ENCODE results near the gene ANK2.

ANK2 gene

DNA sequence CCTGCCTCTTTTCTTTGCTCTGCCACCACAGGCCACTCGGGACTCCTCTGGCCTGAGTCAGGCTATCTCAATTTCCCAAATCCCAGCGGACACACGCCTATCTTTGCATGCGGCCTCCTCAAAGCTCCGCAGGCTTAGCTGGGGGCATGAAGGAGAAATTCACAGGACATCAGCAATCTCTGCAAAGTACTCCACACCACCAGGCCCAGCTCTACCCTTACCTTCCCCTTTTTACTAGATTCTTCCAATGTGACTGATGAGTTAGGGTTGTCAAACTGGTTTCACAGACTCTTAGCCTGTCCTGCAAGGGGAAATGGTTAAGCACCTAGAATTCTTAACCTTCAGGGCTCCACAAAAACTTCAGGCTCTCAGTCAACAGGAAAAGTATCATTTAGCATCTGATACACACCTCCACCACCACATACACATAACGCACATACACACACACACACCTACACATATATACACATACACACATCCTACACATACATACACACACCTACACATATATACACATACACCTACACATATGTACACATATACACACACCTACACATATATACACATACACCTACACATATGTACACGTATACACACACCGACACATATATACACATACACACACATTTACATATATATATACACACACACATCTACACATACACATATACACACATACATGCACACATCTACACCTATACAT is 349.1 kb downstream of the ANK2 start:
- DNase-seq (ENCODE audit: low spot score), result no peak

DNA sequence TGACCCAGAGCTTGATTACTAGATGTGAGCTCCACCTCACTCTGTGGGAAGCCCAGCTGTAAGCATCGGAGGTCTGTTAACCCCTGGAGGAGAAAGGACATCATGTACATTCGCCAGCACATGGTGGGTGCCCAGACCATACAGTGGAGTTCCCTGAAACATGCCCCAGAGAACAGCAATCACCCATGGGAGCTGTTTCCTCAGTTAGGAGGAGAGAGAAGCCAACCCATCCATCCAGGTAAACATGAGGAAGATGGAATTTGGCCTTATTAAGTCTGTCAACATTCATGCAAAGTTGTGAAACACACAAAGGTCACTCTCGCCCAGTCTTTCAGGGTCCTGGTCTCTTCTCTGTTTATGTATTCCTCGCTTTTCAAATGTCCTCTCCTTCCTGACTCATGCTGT is 354.7 kb downstream of the ANK2 start:
- DNase-seq (ENCODE audit: low spot score), result no peak

DNA sequence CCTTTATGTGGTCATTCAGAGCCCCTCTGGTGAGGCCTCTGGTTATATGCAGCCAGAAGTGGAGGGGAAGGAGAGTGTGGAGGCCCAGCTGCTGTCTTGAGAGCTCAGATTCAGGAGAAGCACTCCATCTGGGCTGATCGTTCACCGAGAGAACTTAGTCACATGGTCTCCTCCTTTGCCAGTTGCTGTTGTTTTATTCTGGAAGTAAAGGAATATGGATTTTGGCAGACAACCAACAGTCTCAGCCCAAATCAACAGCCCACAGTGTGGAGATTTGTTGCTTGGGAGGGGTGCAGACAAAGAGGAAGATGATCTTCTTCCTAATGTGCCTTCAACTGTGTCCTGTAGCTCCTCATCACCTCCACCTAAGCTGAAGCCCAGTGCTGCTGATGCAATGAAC is 355.4 kb downstream of the ANK2 start:
- DNase-seq (ENCODE audit: low spot score), result no peak

DNA sequence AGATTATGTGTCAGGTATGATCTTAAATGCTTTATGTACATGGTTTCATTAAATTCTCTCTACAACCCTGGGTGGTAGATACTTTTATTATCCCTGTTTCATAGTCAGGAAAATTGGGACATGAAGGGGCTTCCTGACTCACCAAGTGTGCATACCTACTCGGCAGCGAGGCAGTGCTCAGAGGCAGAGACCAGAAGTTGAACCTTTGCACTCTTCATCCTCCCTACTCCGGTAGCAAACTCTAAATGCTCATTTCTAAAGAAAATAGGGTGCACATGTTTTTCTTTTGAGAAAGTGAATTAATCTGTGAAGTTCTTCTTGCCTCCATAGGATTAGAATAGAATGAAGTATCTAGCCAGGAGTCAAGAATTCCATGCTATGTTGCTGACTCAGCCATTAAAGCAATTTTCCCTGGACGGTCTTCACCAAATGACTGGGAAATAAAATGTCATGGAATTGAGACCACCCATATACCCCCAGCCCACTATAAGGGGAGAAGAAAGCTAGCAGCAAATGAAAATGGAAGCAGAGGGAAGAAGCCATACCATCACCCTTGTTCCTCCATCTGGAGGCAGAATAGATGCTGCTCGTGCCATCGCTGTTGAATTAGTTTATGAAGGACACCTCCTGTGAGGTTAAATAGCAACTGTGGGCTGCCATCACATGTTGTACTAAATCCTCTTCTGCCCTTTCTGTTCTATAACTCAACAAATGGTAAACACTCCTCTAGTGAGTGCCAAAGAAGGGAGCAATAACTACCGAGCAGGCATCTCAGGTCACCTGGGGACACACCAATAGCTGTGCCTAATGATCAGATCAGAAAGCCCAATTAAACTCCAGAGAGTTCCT is 356.6 kb downstream of the ANK2 start:
- DNase-seq (ENCODE audit: low spot score), result no peak

DNA sequence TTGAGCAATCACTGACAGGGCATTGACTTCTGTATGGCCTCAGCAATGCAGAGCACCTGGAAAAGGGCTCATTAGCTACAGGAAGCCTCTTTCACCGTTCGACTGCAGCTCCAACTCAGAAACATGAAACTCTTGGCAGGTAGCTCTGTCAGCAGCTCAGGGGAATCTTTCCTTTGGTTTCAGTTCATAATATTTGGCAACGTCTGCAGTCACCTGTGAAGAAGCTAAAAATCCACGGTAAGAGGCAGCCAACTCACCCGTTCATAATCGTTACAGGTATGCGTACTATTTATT is 357.2 kb downstream of the ANK2 start:
- DNase-seq (ENCODE audit: low spot score), result no peak

DNA sequence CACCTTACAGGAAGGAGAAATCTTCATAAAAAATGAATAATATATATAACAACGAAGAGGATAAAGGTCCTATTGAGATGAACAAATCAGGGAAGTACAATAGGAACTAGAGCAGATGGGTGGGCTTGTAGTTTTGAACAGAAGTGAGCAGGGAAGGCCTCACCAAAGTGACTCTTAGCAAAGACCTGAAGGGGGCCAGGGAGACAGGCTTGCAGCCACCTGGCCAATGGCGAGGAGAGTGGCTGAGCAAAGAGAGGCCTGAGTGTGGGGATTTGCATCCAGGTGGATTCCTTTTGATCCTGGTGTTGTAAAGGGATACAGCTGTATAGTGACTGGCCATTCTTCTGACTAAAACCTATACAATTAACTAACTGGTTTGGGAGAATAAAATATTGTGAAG is 358.0 kb downstream of the ANK2 start:
- DNase-seq (ENCODE audit: low spot score), result no peak

DNA sequence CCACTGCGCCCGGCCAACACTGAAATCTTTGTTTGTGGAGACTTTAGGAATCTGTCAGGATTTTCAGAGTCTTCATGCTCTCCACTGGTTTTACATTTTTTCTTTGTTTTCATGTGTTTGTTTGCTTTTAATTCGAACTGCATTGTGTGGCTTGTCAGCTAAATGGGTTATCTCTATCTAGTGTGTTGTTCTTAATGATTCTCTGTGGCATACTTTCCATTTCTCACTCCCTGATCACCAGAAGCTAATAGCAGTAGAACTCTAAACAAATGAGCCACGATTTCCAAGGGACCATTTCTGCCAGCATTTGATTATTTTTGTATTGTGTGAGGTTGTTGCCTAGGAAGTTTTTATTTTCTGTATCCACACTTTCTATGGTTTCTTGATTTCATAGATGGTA is 359.7 kb downstream of the ANK2 start:
- no peak for DNase-seq (ENCODE audit: low spot score)

DNA sequence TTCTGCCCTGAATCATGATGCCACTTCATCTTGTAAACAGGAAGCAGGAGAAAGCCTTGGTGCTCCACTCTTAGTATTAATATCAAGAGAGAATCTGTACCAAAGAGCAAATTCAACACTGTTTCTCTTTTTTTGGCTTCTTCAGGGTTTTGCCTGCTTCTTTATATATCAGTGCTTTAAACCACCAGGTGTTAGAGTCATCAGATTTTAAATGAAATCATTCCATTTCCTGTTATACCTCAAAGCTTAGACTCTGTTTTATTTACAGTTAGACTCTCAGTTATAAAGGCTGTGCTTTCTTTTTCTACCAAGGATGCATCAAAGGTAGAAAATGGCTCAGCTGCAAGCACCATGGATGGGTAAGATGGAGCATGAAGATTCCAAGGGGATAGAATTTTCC is 361.2 kb downstream of the ANK2 start:
- no peak for DNase-seq (ENCODE audit: low spot score)

DNA sequence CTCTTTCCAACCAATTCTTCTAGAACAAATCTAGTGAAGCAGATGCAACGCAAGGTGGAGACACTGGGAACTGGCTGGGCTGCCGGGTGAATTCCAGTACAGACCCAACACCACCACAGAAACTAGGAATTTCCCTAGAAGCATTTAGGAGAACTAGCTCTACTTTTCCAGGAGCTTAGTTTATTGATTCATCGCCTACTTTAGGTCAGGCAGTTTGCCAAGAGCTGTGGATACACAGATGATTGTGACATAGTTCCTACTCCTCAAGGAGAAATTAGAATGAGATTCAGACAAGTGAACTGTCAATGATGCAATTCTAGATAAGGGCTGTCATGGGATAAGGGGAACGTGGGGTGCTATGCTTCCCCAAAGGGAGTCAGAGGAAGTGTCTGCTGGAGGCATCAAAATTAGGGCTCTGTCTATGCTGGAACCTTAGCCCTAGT is 362.1 kb downstream of the ANK2 start:
- no peak for DNase-seq (ENCODE audit: low spot score)

DNA sequence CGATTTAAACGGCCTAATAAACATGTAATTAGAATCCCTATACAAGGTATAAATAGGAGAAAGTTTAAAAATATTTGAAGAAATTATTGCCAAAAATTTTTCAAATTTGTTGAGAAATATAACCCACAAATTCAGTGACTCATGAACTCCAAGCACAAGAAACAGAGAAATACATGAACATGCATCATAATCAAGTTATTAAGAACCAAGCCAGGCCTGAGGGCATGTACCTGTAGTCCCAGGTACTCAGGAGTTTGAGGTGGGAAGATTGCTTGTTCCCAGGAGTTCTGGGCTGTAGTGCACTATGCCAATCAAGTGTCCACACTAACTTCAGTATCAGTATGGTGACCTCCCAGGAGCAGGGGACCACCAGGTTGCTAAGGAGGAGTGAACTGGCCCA is 370.2 kb downstream of the ANK2 start:
- no peak for DNase-seq (ENCODE audit: low spot score)

DNA sequence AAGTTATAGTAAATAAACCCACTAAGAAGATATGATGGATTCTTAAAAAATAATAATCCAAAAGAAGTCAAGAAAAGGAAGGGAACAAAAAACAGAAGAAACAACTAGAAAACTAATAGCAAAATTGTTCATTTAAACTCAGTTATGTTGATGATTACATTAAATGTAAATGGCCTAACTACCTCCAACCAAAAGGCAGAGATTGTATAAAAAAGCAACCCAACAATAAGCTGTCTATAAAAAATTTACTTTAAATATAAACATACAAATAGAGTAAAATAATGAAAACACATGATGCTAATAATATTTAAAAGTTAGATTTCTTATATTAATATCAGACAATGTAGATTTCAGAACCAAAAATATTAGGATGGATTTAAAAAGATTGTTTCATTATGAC is 371.5 kb downstream of the ANK2 start:
- no peak for DNase-seq (ENCODE audit: low spot score)

DNA sequence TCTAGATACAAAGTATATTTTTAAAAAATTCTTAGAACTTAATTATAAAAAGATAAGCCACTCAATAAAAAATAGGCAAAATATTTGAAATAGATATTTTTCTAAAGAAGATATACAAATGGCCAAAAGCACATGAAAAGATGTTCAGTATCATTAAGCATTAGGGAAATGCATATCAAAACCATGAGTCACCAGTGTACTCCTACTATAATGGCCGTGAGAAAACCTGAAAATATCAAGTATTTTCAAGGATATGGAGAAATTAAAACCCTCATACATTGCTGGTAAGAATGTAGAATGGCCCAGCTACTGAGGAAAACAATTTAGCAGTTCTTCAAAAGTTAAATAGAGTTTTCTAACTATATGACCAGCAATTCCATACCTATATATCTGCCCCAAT is 374.2 kb downstream of the ANK2 start:
- DNase-seq (ENCODE audit: low spot score), result no peak

DNA sequence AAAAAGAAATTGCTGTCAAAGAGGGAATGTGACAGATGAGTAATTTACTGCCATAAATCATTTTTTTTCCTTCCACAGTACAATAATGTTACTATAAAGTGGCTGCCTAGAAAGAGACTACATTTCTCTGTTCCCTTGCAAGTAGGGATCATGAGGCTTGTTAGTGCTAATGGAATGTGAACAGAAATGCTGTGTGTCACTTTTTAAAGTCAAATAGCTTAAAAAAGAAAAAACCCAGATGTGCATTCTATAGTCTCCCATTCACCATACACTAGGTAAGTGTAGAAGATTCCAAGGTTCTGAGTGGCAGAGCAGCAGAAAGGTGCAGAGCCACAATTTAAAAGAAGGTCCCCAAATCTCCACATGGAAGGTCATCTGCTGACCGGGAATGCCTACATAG is 383.7 kb downstream of the ANK2 start:
- no peak for DNase-seq (ENCODE audit: low spot score)
